DMS 273 (cell line): ENCODE data around the gene PLAGL1.
"Not testable (repeated sequence)": the region's sequence is repeated elsewhere in the genome, so short reads cannot be mapped to it uniquely, and the experiment has no call there.

Source experiments
- DNase-seq: peaks from one replicate; lab custom pipeline; 2025; ENCODE audit not compliant: unreplicated experiment; lab: John Stamatoyannopoulos, UW

PLAGL1 gene

DNA sequence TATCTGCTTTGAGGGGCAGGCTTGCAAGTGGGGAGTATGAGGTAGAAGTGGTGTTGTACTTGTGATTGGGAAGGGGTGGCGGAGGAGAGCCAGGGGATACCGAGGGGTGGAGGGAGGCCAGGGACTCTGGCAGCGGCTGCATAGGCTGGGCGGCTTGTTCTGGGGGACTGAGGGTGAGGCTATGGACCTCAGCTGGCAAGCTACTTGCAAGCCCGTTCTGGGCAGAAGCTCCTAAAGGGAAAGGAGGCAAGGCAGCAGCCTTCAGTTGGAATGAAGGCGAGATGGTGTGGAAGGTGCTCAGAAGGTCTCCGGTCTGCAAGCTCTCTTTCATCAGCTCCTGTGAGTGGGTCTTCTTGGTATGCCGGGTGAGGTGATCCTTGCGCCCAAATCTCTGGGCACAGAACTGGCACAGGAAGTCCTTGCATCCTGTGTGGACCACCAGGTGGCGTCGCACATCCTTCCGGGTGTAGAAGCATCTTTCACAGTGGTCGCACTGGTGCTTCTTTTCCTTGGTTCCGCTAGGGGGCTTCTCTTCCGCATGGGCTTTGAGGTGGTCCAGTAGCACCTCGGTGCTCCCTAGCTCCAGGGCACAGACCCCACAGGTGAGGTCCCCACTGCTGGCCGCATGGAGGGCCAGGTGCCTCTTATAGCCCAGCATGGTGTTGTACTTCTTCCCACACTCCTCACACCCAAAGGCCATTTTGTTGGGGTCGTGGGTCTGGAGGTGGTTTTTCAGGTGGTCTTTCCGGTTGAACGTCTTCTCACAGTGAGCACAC, 66.0 kb downstream of the PLAGL1 start:
- peak; percentile 81 for DNase-seq

GRCh38 chr6:143940011-143940597, 68.0 kb downstream of the PLAGL1 start:
- peak; percentile 76 for DNase-seq

DNA sequence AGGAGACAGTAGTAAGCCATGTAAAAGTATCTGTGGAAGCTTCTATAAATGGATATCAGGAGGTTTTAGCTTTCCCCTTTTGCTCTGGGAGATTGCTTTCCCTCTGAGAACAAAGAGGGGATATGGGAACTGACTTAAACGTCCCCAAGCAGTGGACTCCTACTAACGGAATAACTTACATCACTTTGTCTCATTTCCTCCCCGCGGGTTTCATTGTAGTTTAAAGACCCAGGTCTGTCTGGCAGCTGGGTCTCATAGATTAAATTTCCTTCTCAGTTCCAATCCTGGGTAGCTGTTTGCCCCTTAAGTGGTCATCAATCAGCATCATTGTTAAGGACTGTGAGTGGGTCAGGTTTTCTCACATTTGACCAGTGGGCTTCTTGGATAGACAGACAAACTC, 68.7 kb downstream of the PLAGL1 start:
- DNase-seq, result no peak

DNA sequence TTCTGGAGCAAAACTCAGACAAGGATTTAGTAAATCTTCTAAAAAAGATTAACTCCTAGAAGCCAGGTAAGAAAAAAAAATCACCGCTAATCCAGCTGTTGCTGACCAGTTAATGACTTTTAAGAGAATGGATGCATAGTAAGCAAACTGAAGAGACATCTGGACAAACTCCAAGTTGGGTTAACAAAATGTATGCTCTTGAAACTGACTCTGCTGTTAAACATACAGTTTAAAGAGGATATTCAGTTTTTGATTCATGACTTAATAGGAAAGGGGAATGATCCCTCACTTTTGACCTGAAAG, 70.4 kb downstream of the PLAGL1 start:
- DNase-seq, result no peak

DNA sequence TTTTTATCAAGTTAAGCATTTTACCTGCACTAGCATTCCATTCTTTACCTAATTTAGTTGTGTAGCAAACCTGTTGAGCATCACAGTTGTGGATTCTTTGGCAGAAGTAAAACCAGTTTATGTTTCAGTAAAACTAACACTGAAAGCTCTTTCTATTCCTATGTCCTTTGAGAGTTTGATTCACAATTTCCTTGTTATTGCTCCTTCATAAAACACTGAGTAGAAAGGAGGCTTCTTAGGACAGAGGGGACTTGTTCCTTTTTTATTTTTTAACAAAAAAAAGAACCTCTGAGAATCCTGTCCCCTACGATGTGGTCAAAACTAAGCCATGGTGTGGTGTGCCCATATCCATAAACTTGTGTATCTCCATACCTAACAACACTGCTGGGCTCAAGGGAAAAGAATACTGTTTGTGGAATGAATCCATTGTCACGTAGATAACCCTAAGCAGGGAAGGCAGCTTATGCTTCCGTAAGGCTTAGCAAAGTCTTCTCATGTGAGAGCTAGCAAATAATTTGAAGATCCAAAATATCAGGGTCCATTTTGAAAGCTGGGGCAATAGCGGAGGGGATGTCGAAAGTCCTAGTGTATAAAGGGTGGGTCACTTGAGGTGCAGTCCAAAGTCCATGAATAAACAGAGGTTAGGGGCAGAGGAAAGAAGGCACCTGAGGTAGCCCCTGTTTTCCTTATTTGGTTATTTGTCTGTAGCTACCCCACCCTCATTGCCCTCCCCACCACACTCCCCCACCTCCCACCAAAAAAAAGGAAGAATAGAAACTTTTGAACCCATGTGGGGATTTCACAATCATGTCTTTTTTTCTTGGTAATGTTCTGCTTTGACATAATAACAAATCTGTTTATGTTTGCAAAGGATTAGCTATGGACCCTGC, 71.0 kb downstream of the PLAGL1 start:
- DNase-seq, result no peak

GRCh38 chr6:143936347-143936746, 71.7 kb downstream of the PLAGL1 start:
- no peak for DNase-seq

DNA sequence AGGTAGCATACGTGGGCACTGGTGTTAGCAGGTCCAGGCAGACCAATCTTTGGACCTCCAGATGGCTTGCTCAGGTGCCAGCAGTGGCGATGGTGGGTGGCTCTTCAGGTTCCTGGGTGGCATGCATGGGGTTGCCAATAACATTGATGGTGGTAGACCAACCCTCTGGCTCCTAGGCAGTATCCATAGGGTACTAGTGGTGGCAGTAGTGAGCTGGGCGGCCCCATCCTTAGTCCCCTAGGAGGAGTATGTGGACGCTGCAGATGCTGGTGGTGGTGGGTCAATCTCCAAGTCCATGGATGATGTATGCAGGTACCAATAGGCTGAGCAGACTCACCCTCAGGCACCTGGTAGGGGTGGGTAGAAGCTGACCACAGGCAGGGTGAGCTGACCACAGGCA, 73.2 kb downstream of the PLAGL1 start:
- no peak for DNase-seq

DNA sequence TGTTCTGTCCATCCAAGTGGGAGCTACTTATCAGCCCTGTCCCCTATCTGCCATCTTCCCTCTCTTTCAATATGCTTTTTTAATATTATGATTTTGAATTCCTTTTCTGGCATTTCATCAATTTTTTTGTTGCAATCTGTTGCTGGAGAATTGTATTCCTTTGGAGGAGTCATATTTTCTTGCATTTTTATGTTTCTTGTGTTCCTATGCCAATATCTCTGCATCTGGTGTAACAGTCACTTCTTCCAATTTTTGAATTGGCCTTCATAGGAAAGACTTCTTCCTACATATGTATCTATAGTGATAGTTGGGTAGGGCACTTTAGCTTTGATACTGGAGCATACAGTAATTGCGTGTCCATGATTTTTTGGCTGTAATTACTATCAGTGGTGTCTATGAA, 73.7 kb downstream of the PLAGL1 start:
- no peak for DNase-seq

GRCh38 chr6:143929975-143930374, 78.1 kb downstream of the PLAGL1 start:
- no peak for DNase-seq

- no peak for DNase-seq
Measured at GRCh38 chr6:143928853-143929252, 79.2 kb downstream of the PLAGL1 start.

GRCh38 chr6:143917026-143917425, 91.0 kb downstream of the PLAGL1 start:
- DNase-seq, result not testable (repeated sequence)

- DNase-seq, result no peak
Measured at GRCh38 chr6:143912671-143913070, 95.4 kb downstream of the PLAGL1 start.

- DNase-seq, result no peak
Measured at GRCh38 chr6:143911028-143911427, 97.0 kb downstream of the PLAGL1 start.

- DNase-seq, result no peak
Measured at GRCh38 chr6:143902827-143903226, 105.2 kb downstream of the PLAGL1 start.

DNA sequence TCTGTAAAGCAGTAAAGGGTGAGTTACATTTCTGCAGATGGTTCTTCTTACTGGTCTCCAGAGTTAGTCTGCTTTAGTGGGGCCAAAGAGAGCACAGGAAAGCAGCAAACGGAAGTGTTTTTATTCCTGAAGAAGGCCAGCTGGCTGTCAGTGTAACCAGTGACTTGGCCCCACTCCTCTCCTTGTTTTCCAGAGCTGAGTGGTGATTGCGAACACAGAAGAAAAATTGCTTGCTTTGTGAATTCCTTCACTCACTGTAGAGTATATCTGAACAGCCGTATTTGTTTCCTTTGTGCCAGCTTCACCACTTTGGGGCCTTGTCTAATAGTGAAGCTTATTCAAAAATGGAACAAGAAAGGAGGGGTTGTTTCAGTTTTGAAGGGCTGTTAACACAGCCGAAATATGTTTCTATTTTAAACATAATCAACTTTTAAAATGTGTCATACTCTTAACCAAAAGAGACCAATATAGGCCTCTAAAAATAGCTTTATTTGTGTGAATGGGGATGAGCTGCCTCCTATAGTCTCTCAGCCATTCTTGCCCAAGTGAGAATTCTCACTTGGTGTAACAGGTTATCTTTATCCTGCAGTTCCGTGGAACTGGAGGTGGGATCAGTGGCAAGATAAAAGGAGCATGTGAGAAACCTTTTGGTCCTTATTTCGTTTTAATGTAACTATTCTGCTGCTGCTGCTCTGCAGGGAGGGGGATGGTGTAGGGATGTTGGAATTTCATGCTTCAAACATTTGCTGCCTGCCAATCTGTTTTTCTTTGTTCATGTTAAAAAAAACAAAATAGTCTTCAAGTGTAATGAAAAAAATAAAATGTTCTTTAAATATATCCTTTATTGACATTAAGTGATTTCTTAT, 105.9 kb downstream of the PLAGL1 start:
- DNase-seq, result no peak

- no peak for DNase-seq
Measured at GRCh38 chr6:143900358-143900757, 107.7 kb downstream of the PLAGL1 start.

DNA sequence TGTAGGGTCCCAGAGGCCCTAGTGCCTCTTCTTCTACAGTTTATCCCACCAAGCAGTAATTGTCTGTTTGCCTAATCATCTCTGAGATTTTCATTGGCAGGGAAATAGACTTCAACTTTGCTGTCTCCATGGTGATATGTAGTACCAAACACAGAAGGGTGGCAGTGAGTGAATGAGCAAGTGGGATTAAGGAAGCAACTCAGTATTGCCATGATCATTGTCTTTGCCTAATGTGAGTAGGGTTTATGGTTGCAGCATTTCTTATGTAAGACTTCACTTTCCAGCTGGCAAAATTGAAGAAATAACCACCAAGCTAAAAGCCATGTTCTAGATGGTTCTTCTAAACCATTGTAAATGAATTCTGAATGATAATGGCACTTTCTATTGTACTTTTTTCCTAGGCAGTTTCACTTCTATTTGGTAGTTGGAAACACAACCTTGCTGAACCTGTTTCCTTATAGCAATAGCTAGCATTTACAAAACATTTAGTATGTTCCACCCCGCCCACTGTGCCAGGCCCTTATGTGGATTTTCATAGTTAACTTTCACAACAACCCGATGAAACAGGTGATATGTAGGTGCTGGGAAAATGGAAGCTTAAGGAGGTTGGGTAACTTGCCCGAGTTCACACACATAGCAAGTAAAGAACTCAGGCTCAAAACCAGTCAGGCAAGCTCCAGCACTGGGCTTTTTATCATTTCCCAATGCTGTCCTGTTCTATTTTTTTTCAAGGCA, 111.8 kb downstream of the PLAGL1 start:
- DNase-seq, result no peak

DNA sequence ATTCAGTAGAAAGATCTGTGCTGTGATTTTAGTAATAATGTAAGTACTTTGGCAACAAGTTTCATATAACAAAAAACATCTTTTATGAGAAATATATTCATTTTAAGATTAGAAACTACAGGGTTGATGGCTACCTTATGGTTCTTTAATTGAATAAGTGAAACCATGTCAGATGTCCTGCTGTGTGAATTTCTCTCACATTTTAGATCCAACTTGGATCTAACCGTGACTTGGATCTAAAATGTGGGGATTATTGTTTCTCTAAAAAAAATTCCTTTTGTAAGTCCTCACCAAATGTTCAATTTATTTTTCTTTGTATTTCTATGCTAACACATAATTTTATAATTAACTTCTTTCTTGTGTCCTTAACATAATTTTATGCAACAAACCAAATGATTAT, 113.4 kb downstream of the PLAGL1 start:
- DNase-seq, result no peak
